Activated naive CD8-positive, alpha-beta T cell treated with anti-CD3 and anti-CD28 coated beads, Interleukin-2, amount 50 U/mL, for 16 hours (primary cell): ENCODE results near the gene TMEFF2.

Experiments
- DNase-seq: peaks from one replicate; pipeline ENCODE4 v3.0.0-alpha.2; 2020; ENCODE audit warnings: low read depth, low spot score

The TMEFF2 gene

DNA sequence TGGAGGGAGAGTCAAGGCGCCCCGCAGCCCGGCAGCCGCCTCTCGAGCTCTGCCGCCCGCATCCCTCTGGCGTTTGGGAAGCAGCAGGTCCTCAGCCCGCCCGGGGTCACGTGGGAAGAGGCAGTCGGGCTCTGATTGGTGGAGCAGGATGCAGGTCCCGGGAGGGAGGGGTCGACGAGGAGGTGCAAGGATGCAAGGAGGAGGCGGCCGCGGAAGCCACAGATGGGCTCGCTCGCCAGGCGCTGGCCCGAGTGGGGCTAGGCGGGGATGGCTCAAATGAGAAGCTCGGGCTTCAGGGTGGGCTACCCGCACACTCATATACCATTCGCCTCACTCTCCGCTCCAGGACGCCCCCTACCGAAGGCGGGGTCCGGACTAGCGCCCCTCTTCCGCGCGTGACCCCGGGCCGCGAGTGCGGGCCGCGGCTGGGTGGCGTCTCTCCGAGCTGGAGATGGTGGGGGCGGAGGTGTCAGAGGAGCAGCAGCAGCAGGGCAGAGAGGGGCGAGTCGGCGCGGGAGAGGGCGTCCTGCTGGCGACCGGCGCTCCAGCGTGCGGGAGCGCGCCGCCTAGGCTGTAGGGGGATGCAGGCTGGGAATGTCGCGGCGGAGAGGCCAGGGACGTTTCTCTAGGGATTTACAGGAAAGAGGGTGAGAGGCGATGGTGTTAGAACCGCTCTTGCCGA is at the start of gene TMEFF2:
Gene TMEFF2 (minus strand): TSS at position 68 of the 682 bp plus-strand sequence. CDS start 409 bp downstream, outside the sequence.
- peak; percentile 7 for DNase-seq

- no peak for DNase-seq
These were observed 48.8 kb upstream of the TMEFF2 start for GRCh38 chr2:192243488-192243887.

GRCh38 chr2:192236136-192236535 is 41.4 kb upstream of the TMEFF2 start:
- no peak for DNase-seq

DNA sequence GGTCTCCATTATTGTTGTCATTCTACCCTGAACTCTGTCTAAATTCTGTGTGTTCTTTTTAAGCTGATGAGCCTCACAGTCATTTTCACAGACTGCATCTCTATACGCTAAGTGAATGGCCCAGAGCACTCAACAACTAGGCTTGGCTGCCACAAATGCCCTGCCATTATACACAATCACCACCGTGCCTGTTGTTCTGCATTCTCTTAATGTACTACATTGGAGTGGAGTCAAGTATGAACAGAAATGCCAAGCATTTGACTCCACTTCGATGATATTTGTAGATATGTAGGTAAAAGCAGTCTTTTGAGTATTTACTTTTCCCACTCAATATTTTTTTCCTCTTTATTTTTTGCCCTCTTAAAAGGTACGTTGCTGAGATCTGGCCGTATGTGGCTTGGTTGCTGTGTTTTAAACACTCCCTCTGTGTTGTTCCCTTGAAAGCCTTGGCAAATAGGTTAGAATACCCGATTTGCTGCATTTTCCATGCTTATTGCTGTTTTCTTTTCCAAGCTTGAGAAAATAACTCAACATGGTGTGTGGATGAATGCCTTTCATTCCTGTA is 36.2 kb upstream of the TMEFF2 start:
- no peak for DNase-seq

DNA sequence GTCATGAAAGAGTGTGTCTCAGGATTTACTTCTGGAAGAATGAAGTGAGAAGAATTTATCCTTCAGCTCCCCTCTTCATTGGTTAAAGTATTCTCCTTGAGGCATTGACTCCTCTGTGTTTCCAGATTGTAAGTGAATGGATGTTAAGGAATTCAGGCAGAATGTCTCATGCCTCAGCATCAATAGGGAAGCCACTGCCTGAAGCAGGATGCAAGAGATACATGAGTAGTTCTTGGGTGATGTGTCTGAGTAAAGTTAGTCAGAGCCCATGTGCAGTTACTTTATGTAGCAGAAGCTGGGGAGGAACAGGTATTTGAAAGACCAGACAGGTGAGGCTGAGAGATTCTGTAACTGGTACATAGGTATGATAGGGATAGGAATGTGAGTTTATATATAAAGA is 34.0 kb upstream of the TMEFF2 start:
- no peak for DNase-seq

GRCh38 chr2:192218970-192219369 is 24.2 kb upstream of the TMEFF2 start:
- DNase-seq, result no peak

DNA sequence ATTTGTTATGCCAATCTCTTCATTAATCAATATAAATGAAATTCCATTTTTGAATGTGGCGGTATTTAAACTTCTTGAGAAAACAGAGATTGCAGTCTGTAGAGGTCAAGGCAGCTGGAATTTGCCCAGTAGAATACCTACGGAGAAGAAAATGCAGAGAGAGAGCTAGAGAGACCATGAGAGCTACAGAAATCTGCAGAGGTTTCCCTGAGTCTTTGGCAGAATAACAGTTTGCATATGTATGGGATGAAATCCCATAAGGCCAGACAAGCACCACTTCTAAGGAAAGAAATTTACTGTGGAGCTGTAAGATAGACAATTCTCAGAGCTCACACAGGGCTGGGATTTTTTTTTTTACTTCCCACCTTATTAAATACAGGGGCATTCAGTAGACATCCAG is 23.6 kb upstream of the TMEFF2 start:
- DNase-seq, result no peak

DNA sequence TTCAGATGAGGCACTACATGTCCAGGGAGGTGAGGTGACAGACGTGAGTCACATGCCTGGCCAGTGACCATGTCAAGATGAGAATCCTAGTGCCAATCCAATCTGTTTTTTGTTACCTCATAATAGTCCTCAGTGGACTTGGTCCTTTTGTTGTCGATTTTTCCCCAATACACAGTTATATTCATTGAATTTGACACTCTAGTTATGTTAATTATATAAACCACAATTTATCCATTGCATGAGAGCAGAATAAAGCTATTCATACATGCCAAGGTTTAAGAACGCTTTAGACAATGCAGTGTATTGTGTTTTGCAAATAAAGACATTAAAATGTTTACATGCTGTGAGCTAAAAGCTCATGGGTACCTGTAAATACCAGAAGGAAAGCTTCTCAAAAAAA is 21.6 kb upstream of the TMEFF2 start:
- no peak for DNase-seq

DNA sequence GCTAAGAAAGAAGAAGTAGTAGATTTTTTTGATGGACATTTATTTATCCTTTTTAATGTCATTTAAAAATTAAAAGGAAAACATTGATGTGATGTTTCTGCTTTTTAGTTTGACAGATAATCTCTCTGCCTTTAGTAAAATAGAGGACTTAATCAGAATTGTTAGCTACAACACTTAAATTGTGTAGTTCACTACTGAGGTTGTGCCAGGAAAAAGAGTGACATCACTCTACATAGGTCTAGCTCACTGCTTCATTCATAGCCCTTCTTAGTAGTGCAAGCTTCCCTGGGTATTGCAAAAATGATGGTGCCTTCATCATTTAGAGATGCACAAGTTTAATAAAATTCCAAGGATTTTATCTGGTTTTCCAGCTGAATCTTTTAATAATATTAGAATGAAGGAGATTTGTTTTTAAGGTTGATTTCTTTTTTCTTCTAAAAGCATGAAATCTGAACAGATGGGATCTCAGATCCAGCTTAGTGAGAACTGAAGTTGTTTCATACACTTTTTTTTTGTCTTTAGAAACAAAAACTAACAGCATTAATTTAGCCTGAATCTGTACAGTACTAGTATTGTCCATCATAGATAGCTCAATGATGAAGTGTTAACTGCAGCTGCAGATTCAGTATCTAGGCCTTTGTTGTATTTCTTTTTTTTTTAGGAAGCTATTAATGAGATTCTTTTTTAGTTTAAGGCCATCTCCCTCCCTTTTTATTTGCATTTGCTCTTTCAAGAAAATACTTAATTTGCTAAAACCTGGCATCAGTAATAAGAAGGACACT is 20.6 kb upstream of the TMEFF2 start:
- DNase-seq, result no peak

- DNase-seq, result no peak
These were observed 14.1 kb upstream of the TMEFF2 start for GRCh38 chr2:192208848-192209247.

- no peak for DNase-seq
These were observed 11.7 kb upstream of the TMEFF2 start for GRCh38 chr2:192206399-192206798.

DNA sequence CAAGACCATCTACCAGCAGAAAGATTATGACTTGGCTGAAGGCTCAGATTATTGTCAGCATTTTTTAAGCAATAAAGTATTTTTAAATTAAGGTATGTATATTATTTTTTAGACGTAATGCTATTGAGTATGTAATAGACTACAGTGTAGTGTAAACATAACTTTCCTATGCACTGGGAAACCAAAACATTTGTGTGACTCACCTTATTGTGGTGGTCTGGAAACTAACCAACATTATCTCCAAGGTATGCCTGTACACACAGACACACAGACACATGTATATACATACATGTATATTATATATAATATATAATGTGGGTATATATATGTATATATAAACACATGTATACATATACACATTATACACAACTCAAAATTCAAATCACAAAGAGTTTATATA is 9.1 kb upstream of the TMEFF2 start:
- no peak for DNase-seq

DNA sequence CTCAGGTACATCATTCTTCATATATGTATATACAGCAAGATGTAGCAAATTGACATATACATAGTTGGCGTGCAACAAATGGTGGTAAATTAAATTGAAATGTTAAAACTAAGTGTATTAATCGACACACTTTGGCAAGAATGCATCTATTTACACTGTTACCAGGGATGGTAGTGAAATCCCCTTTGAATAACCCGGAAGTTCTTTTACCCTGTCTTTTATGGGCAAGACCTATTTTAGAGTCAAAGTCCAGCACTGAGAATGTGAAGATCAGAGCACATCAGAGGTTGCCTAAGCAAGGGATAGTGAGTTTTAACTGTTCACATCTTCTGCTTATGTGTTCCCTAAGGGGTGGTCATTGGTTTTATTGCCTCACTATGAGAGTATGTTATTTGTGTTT is 7.6 kb upstream of the TMEFF2 start:
- DNase-seq, result no peak

GRCh38 chr2:192201116-192201515 is 6.4 kb upstream of the TMEFF2 start:
- no peak for DNase-seq

GRCh38 chr2:192197357-192197756 is 2.6 kb upstream of the TMEFF2 start:
- no peak for DNase-seq

- no peak for DNase-seq
These were observed 1.9 kb upstream of the TMEFF2 start for GRCh38 chr2:192196421-192197194.

DNA sequence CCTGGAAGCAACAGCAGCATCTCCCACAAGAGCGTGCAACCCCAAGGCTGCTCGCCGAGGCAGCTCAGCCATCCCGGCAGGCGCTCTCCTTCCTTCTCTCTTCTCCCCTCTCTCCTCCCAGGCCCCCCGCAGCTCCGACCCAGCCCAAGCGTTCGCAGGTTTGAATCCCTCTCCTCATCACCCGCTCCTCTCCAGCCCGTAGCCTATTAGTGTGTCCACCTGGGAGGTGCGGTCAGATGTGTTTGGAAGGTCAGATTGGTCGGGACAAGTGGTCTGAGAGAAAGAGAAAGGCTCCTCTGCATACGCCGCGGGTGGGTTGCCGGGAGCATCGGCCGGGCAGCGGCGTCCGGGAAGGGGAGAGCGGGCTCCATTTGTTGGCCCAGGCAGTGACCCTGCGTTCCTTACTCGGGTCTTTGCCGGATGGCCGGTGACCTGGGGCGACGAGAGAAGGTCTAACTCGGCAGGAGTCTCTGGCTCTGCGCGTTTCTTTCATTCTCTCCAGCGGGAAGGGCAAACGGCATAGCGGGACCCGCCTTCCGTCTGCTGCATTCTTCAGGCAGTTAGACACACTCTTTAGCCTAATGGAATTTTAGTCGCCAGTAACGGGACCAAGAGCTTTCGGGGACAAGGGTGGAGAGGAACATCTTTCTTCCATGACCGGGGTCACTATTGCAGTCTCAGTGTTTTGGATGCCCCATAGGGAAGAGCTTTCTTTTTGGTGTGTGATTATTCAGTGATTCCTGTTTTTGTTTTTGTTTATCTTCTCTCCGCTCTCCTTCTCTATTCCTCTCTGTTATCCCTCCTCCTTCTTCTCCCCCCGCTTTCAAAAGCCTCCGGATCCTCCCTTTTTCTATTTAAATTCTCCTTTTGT is 1.1 kb upstream of the TMEFF2 start:
- DNase-seq, result no peak

- peak; percentile 0 for DNase-seq
These were observed 368 bp downstream of the TMEFF2 start for GRCh38 chr2:192194265-192194865.

GRCh38 chr2:192190474-192190873 is 4.3 kb downstream of the TMEFF2 start:
- DNase-seq, result no peak

DNA sequence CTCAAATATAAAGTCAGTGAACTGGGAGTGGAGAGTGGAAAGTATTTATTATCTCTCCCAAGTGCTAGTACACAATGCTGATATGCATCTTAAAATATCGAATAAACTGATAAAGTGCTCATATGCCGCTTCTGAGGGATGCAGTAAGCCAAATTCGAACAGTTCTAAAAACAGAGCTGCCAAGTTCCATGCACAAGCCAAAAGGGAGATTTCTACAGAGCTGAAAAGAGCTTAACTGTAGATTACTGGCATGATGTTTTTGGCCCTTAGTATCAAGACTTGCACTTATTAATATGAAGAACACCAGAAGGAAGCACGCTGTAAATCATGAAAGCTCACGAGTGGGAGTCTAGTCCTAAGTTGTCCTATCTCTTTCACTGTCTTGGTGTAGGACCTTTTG is 7.9 kb downstream of the TMEFF2 start:
- DNase-seq, result no peak

DNA sequence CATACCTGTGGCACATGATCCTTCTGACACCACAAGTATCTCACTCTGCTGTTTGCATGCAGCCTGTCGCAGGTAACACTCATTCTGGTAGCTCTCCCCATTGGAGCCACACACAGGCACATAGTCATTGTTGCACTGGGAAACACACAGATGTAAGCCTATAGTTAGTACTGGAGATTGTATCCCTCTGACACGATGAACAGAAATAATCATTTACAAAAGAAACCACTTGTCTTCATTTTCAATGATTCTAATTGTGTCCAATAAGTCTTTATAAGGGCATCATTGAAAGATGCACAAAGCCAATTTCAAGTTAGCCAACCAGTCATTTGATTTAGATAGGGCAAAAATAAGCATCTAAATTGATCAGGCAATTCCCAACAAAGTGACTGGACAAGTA is 10.4 kb downstream of the TMEFF2 start:
- DNase-seq, result no peak
